RPMI8226 (cell line): ENCODE measurements around the gene RBM19.

ENCODE experiments used
- DNase-seq: peaks from one replicate; pipeline ENCODE4 v3.0.0-alpha.2; 2015

RBM19 gene

GRCh38 chr12:113899561-113900471 lies 66.3 kb downstream of the RBM19 start:
- no peak for DNase-seq

- DNase-seq, result no peak
Measured at GRCh38 chr12:113899042-113899560, 67.0 kb downstream of the RBM19 start.

GRCh38 chr12:113898466-113898865 lies 67.7 kb downstream of the RBM19 start:
- no peak for DNase-seq

- DNase-seq, result no peak
Measured at GRCh38 chr12:113897406-113897805, 68.7 kb downstream of the RBM19 start.

- no peak for DNase-seq
Measured at GRCh38 chr12:113896841-113897240, 69.3 kb downstream of the RBM19 start.

GRCh38 chr12:113896194-113896593 lies 69.9 kb downstream of the RBM19 start:
- no peak for DNase-seq

GRCh38 chr12:113895176-113895575 lies 70.9 kb downstream of the RBM19 start:
- DNase-seq, result no peak

- DNase-seq, result no peak
Measured at GRCh38 chr12:113894697-113895096, 71.4 kb downstream of the RBM19 start.

- DNase-seq, result no peak
Measured at GRCh38 chr12:113893221-113893620, 72.9 kb downstream of the RBM19 start.

GRCh38 chr12:113892556-113892955 lies 73.6 kb downstream of the RBM19 start:
- DNase-seq, result no peak

GRCh38 chr12:113891739-113892520 lies 74.2 kb downstream of the RBM19 start:
- no peak for DNase-seq

- no peak for DNase-seq
Measured at GRCh38 chr12:113891167-113891692, 74.9 kb downstream of the RBM19 start.

GRCh38 chr12:113889891-113890581 lies 76.1 kb downstream of the RBM19 start:
- DNase-seq, result no peak

GRCh38 chr12:113889076-113889475 lies 77.0 kb downstream of the RBM19 start:
- DNase-seq, result no peak

- DNase-seq, result no peak
Measured at GRCh38 chr12:113888435-113888834, 77.7 kb downstream of the RBM19 start.

- DNase-seq, result no peak
Measured at GRCh38 chr12:113887906-113888305, 78.2 kb downstream of the RBM19 start.

GRCh38 chr12:113886721-113887120 lies 79.4 kb downstream of the RBM19 start:
- DNase-seq, result no peak

- DNase-seq, result no peak
Measured at GRCh38 chr12:113884392-113884791, 81.7 kb downstream of the RBM19 start.

- no peak for DNase-seq
Measured at GRCh38 chr12:113882690-113883089, 83.4 kb downstream of the RBM19 start.

GRCh38 chr12:113880988-113881962 lies 84.8 kb downstream of the RBM19 start:
- DNase-seq, result no peak

GRCh38 chr12:113880326-113880725 lies 85.8 kb downstream of the RBM19 start:
- DNase-seq, result no peak

- DNase-seq, result no peak
Measured at GRCh38 chr12:113879658-113880057, 86.5 kb downstream of the RBM19 start.
